Osteocyte (in vitro differentiated cells): Measurements from ENCODE around the gene USP14. TPM values are rescaled to one million over a fixed set of nuclear protein-coding genes. Genes with fewer than 3 reads are reported as not detected.

Source experiments
- DNase-seq: peaks from one replicate; pipeline ENCODE4 v3.0.0; 2021; ENCODE audit warnings: mixed read lengths; ENCODE audit not compliant: unreplicated experiment; ENCODE audit errors: extremely low spot score
- H3K27ac Mint-ChIP-seq: one replicate; pipeline ENCODE4 v1.8.0; 2021; ENCODE audit warnings: mild to moderate bottlenecking, mixed read lengths; ENCODE audit not compliant: unreplicated experiment
- H3K27me3 Mint-ChIP-seq: one replicate; pipeline ENCODE4 v1.8.0; 2021; ENCODE audit warnings: mixed read lengths; ENCODE audit not compliant: unreplicated experiment
- H3K36me3 Mint-ChIP-seq: one replicate; pipeline ENCODE4 v1.8.0; 2021; ENCODE audit warnings: mixed read lengths; ENCODE audit not compliant: unreplicated experiment
- H3K4me1 Mint-ChIP-seq: one replicate; pipeline ENCODE4 v1.8.0; 2021; ENCODE audit warnings: mixed read lengths; ENCODE audit not compliant: unreplicated experiment
- H3K4me3 Mint-ChIP-seq: one replicate; pipeline ENCODE4 v1.8.0; 2021; ENCODE audit warnings: mild to moderate bottlenecking, moderate library complexity, mixed read lengths; ENCODE audit not compliant: unreplicated experiment
- H3K9me3 Mint-ChIP-seq: one replicate; pipeline ENCODE4 v1.8.0; 2021; ENCODE audit warnings: mixed read lengths; ENCODE audit not compliant: unreplicated experiment
- total RNA-seq: library from RNA; stranded (reverse); gene quantifications from 2 replicates; pipeline ENCODE4 v1.2.1, GENCODE V29; 2021
- TF ChIP-seq, protein P1 (sequence below): fragments of 200-600 bp; sonication (generic); IDR thresholded peaks from 2 replicates; pipeline ENCODE4 v1.5.0; 2021; ENCODE audit warnings: antibody characterized with exemption, mild to moderate bottlenecking, moderate library complexity

The USP14 gene
- total RNA-seq, 1 donor from 2014 or later = 59.7 TPM

DNA sequence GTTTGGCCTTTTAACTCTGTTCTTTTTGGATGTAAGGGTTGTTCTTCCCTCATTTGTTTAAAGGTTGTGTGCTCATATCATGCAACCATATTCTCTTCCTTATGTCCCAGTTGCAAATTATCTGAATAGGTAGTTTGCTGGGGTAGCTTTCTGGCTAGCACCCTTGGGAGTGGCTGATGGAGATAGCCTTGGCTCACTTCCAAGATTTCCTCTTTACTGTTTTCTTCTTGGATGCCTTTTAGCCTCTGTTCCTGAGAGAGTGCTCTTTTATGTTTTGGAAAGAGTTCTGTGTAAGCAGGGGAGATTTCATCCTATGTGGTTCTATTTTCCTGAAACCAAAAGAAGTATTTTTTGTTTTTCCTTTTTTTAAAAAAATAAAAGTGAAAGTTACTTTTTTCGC, 25.4 kb downstream of the USP14 start:
- Mint-ChIP-seq H3K27ac (peak overlapping the region; percentile 35), H3K9me3 (no peaks in the 10 kb centered on the region), H3K4me1 (peaks cover 21% of the 10 kb centered on the region), H3K4me3 (no peak overlapping the region), H3K27me3 (no peaks in the 10 kb centered on the region), H3K36me3 (peaks cover 20% of the 10 kb centered on the region)
- no peak for DNase-seq
- TF ChIP-seq, protein P1, sequence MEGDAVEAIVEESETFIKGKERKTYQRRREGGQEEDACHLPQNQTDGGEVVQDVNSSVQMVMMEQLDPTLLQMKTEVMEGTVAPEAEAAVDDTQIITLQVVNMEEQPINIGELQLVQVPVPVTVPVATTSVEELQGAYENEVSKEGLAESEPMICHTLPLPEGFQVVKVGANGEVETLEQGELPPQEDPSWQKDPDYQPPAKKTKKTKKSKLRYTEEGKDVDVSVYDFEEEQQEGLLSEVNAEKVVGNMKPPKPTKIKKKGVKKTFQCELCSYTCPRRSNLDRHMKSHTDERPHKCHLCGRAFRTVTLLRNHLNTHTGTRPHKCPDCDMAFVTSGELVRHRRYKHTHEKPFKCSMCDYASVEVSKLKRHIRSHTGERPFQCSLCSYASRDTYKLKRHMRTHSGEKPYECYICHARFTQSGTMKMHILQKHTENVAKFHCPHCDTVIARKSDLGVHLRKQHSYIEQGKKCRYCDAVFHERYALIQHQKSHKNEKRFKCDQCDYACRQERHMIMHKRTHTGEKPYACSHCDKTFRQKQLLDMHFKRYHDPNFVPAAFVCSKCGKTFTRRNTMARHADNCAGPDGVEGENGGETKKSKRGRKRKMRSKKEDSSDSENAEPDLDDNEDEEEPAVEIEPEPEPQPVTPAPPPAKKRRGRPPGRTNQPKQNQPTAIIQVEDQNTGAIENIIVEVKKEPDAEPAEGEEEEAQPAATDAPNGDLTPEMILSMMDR = no peak

DNA sequence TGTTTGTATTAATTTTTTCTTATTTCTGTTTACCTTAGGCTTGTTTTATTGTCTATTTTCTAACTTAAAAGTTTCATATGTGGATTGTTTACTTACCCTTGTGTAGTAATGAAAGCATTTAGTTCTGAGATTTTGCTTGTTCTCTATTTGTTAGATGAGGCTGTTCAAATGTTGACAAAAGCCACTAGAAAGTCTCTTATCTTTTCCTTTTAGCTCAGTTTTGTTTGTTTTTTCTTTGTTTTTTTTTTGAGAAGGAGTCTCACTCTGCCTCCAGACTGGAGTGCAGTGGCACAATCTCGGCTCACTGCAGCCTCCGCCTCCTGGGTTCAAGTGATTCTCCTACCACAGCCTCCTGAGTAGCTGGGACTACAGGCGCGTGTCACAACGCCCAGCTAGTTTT, 30.9 kb downstream of the USP14 start:
- Mint-ChIP-seq H3K27me3 (no peaks in the 10 kb centered on the region), H3K4me3 (no peak overlapping the region), H3K4me1 (peaks cover 8% of the 10 kb centered on the region), H3K36me3 (peaks cover 9% of the 10 kb centered on the region), H3K9me3 (no peaks in the 10 kb centered on the region), H3K27ac (no peak overlapping the region)
- TF ChIP-seq, protein P1 = no peak
- DNase-seq = no peak

DNA sequence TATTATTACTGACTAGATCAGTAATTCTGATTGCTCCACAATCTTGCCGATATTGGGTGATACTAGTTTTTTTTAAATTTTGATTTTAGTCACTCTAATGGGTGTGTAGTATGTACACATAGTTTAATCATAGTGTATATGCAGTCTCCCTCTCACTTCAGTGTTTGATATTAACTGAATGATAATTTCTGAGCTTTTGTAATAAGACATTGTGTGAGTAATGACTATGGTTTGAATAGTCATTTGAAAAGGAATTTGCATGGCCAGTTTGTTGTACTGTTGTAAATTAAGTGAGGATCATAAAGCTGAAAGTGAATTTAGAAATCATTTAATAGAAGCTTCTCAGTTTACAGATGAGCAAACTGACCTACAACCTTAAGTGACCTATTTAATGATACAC, 33.4 kb downstream of the USP14 start:
- DNase-seq = no peak
- Mint-ChIP-seq H3K27me3 (no peaks in the 10 kb centered on the region), H3K4me3 (no peak overlapping the region), H3K4me1 (peaks cover 2% of the 10 kb centered on the region), H3K36me3 (peaks cover 14% of the 10 kb centered on the region), H3K27ac (no peak overlapping the region), H3K9me3 (no peaks in the 10 kb centered on the region)
- TF ChIP-seq, protein P1 = no peak

DNA sequence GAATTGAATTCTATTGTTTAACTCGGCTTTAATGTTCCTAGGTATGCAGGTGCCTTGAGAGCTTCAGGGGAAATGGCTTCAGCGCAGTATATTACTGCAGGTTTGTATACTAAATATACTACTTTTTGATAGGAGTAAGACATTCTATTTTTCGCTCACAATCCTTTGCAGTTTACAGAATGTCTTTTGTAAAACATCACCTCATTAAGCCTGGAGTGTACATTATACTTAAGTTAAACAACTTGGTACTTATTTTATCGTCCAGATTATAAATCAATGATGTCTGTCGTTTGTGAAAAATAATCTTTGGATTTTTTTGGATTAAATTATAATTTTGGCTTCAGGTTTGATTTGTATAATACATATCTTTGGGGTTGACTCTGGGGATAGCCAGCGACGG, 34.4 kb downstream of the USP14 start:
- H3K4me1 Mint-ChIP-seq = peaks cover 2% of the 10 kb centered on the region
- H3K27me3 Mint-ChIP-seq = no peaks in the 10 kb centered on the region
- TF ChIP-seq, protein P1 = no peak
- no peak overlapping the region for H3K4me3 Mint-ChIP-seq
- H3K36me3 Mint-ChIP-seq = peaks cover 25% of the 10 kb centered on the region
- DNase-seq = no peak
- no peak overlapping the region for H3K27ac Mint-ChIP-seq
- no peaks in the 10 kb centered on the region for H3K9me3 Mint-ChIP-seq

DNA sequence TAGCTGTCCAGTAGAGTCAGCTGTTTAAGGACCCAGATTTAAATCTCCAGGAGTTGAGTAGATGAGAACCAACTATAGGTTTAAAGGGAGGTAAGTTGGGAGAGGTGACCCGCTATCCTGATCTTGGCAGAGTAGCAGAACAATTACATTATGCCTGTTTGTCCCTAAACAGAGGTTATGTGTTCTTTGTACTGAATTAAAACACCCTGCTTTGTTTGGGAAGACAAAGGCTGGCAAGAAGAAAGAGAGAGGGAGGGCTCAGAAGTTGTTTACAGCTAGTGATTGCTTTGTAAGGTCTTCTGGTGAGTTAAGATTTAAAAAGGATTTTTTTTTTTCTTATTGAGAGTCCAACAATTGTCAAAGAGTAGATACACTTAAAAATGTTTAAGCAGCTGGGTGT, 37.3 kb downstream of the USP14 start:
- Mint-ChIP-seq H3K9me3 (no peaks in the 10 kb centered on the region), H3K4me3 (no peak overlapping the region)

More for the DNA sequence above, 37.3 kb downstream of the USP14 start:
- no peaks in the 10 kb centered on the region for H3K27me3 Mint-ChIP-seq
- no peak overlapping the region for H3K27ac Mint-ChIP-seq
- H3K36me3 Mint-ChIP-seq = peaks cover 35% of the 10 kb centered on the region
- TF ChIP-seq, protein P1 = no peak
- peaks cover 2% of the 10 kb centered on the region for H3K4me1 Mint-ChIP-seq
- no peak for DNase-seq
